GM23248 (cell line): ENCODE results near the gene ANKRD31. TPM values are rescaled to one million over a fixed set of nuclear protein-coding genes. Genes with fewer than 3 reads are reported as not detected.
"Not testable (repeated sequence)": the region's sequence is repeated elsewhere in the genome, so short reads cannot be mapped to it uniquely, and the experiment has no call there.

Source experiments
- DNase-seq: peaks from one replicate; pipeline ENCODE4 v3.0.0-alpha.2; 2015
- H2AFZ ChIP-seq: fragments of 200-600 bp; sonication (generic); 2 replicates; pipeline ENCODE4 v1.6.1; 2016; ENCODE audit warnings: antibody characterized with exemption
- H3F3A ChIP-seq: fragments of 200-600 bp; sonication (generic); 2 replicates; pipeline ENCODE4 v1.6.1; 2016; ENCODE audit warnings: mild to moderate bottlenecking, antibody characterized with exemption, mixed run types; ENCODE audit not compliant: insufficient read depth
- H3K27ac ChIP-seq: fragments of 200-600 bp; sonication (generic); 2 replicates; pipeline ENCODE4 v1.5.1; 2016; ENCODE audit warnings: mild to moderate bottlenecking
- H3K27me3 ChIP-seq: fragments of 200-600 bp; sonication (generic); replicated peaks from 2 replicates; pipeline ENCODE4 v1.6.1; 2016; ENCODE audit warnings: mild to moderate bottlenecking; ENCODE audit not compliant: insufficient read depth
- H3K36me3 ChIP-seq: fragments of 200-600 bp; sonication (generic); 2 replicates; pipeline ENCODE4 v1.6.1; 2016; ENCODE audit warnings: low read depth, mild to moderate bottlenecking
- H3K4me1 ChIP-seq: fragments of 200-600 bp; sonication (generic); 2 replicates; pipeline ENCODE4 v1.6.1; 2016; ENCODE audit warnings: mild to moderate bottlenecking; ENCODE audit not compliant: insufficient read depth
- H3K4me2 ChIP-seq: fragments of 200-600 bp; sonication (generic); one replicate; pipeline ENCODE4 v1.6.1; 2016; ENCODE audit warnings: mild to moderate bottlenecking; ENCODE audit not compliant: unreplicated experiment
- H3K4me3 ChIP-seq: fragments of 200-600 bp; sonication (generic); 2 replicates; pipeline ENCODE4 v1.5.1; 2016; ENCODE audit warnings: mild to moderate bottlenecking
- H3K79me2 ChIP-seq: fragments of 200-600 bp; sonication (generic); 2 replicates; pipeline ENCODE4 v1.6.1; 2016; ENCODE audit warnings: mild to moderate bottlenecking; ENCODE audit not compliant: insufficient read depth
- H3K9ac ChIP-seq: fragments of 200-600 bp; sonication (generic); 2 replicates; pipeline ENCODE4 v1.6.1; 2016; ENCODE audit warnings: mild to moderate bottlenecking
- H3K9me2 ChIP-seq: fragments of 200-600 bp; sonication (generic); 2 replicates; pipeline ENCODE4 v1.6.1; 2016; ENCODE audit warnings: mixed run types, mild to moderate bottlenecking, moderate library complexity; ENCODE audit not compliant: insufficient read depth
- H3K9me3 ChIP-seq: fragments of 200-600 bp; sonication (generic); one replicate; pipeline ENCODE4 v1.6.1; 2017; ENCODE audit warnings: low read depth
- H4K20me1 ChIP-seq: fragments of 200-600 bp; sonication (generic); 2 replicates; pipeline ENCODE4 v1.6.0; 2016; ENCODE audit not compliant: insufficient read depth
- EZH2 ChIP-seq: fragments of 200-600 bp; sonication (generic); IDR thresholded peaks from 2 replicates; pipeline ENCODE4 v1.6.1; 2018; ENCODE audit warnings: antibody characterized with exemption, mild to moderate bottlenecking; ENCODE audit not compliant: insufficient read depth, poor library complexity, severe bottlenecking
- EZH2phosphoT487 ChIP-seq: fragments of 200-600 bp; sonication (generic); IDR thresholded peaks from 2 replicates; pipeline ENCODE4 v1.6.1; 2018; ENCODE audit warnings: antibody characterized with exemption, moderate library complexity, mild to moderate bottlenecking, low read depth; ENCODE audit not compliant: insufficient read depth
- WGBS, 2 experiments: methylation state at CpG; one replicate each; pipeline ENCODE4 v1.1.6; 2015 to 2017; ENCODE audit warnings: low lambda C conversion rate in 2 of 2, low coverage in 1 of 2; ENCODE audit errors: missing lambda C conversion rate in 2 of 2; 5-methylcytosine and 5-hydroxymethylcytosine counted together
- in situ Hi-C: fragments of 300-500 bp; cut with MboI; formaldehyde crosslinking; loops from 2 replicates; pipeline ENCODE4 v1.15.0; 2020
- polyA plus RNA-seq: library from polyadenylated mRNA; unstranded; fragments of >200 nt; fragmentation: Nextera tagmentation; extraction: Ambion mirVana; gene quantifications from 2 replicates; pipeline ENCODE4 v1.2.1, GENCODE V29; 2016
- total RNA-seq: library from RNA; depleted of rRNA; stranded (reverse); fragments of >200 nt; shearing (Covaris generic); gene quantifications from 2 replicates; pipeline ENCODE4 v1.2.3, GENCODE V29; 2014

The ANKRD31 gene
- total and polyA plus RNA-seq, 2 experiments from 2014 or later: not detected

- Histone ChIP-seq H3F3A (no peaks in the 10 kb centered on the region), H3K9me3 (no peaks in the 10 kb centered on the region), H2AFZ (no peak overlapping the region), H3K79me2 (no peaks in the 10 kb centered on the region), H3K4me3 (no peak overlapping the region), H4K20me1 (no peaks in the 10 kb centered on the region), H3K4me2 (no peak overlapping the region), H3K27me3 (no peaks in the 10 kb centered on the region), H3K9me2 (no peaks in the 10 kb centered on the region), H3K4me1 (no peaks in the 10 kb centered on the region), H3K27ac (no peak overlapping the region), H3K36me3 (no peaks in the 10 kb centered on the region), H3K9ac (no peak overlapping the region)
- TF ChIP-seq EZH2 (no peak), EZH2phosphoT487 (no peak)
- in situ Hi-C loops: no loop called here
- DNase-seq: peak; percentile 8
- WGBS, 2 experiments: 37 to 38% methylated on average over 2 of the region's 2 CpGs
Measured at GRCh38 chr5:75169516-75169915, 67.2 kb downstream of the ANKRD31 start.

GRCh38 chr5:75168026-75168735 is 68.5 kb downstream of the ANKRD31 start:
- Histone ChIP-seq H3K9me3 (no peaks in the 10 kb centered on the region), H3K27me3 (no peaks in the 10 kb centered on the region), H3K36me3 (no peaks in the 10 kb centered on the region), H3K27ac (no peak overlapping the region), H3K9ac (no peak overlapping the region), H4K20me1 (no peaks in the 10 kb centered on the region), H3K4me2 (no peak overlapping the region), H2AFZ (no peak overlapping the region), H3K79me2 (no peaks in the 10 kb centered on the region), H3K9me2 (no peaks in the 10 kb centered on the region), H3F3A (no peaks in the 10 kb centered on the region), H3K4me3 (no peak overlapping the region), H3K4me1 (no peaks in the 10 kb centered on the region)
- TF ChIP-seq EZH2: no peak
- in situ Hi-C loops: no loop called here
- DNase-seq: no peak
- 76% methylated on average over 2 of the region's 2 CpGs for WGBS, 2 experiments

- Histone ChIP-seq H3K9me3 (no peaks in the 10 kb centered on the region), H3F3A (no peaks in the 10 kb centered on the region), H3K4me3 (no peak overlapping the region), H3K9me2 (no peaks in the 10 kb centered on the region), H3K4me1 (no peaks in the 10 kb centered on the region), H3K4me2 (no peak overlapping the region), H2AFZ (no peak overlapping the region), H3K79me2 (no peaks in the 10 kb centered on the region), H4K20me1 (no peaks in the 10 kb centered on the region), H3K9ac (no peak overlapping the region), H3K27ac (no peak overlapping the region), H3K27me3 (no peaks in the 10 kb centered on the region), H3K36me3 (no peaks in the 10 kb centered on the region)
- peak; percentile 17 for DNase-seq
- no peak for TF ChIP-seq EZH2phosphoT487
- TF ChIP-seq EZH2: no peak
- in situ Hi-C loops: no loop called here
Measured at GRCh38 chr5:75167345-75167744, 69.3 kb downstream of the ANKRD31 start.

GRCh38 chr5:75161508-75161907 is 75.2 kb downstream of the ANKRD31 start:
- not testable (repeated sequence) for DNase-seq
- 55 to 56% methylated on average over 3 of the region's 3 CpGs for WGBS, 2 experiments

GRCh38 chr5:75156585-75156984 is 80.1 kb downstream of the ANKRD31 start:
- Histone ChIP-seq H3K79me2 (no peaks in the 10 kb centered on the region), H3K4me1 (no peaks in the 10 kb centered on the region), H3K9me2 (no peaks in the 10 kb centered on the region), H3F3A (no peaks in the 10 kb centered on the region), H2AFZ (no peak overlapping the region), H3K27me3 (no peaks in the 10 kb centered on the region), H4K20me1 (no peaks in the 10 kb centered on the region), H3K9ac (no peak overlapping the region), H3K27ac (no peak overlapping the region), H3K9me3 (no peaks in the 10 kb centered on the region), H3K4me3 (no peak overlapping the region), H3K36me3 (no peaks in the 10 kb centered on the region), H3K4me2 (no peak overlapping the region)
- in situ Hi-C loops: no loop called here
- DNase-seq: peak; percentile 10
- TF ChIP-seq EZH2phosphoT487 (no peak), EZH2 (no peak)

More at GRCh38 chr5:75161508-75161907, 75.2 kb downstream of the ANKRD31 start:
- H2AFZ ChIP-seq, H3K27ac ChIP-seq, H3K9me3 ChIP-seq, H3K9me2 ChIP-seq, H3K79me2 ChIP-seq, H4K20me1 ChIP-seq, H3K27me3 ChIP-seq, H3F3A ChIP-seq, H3K36me3 ChIP-seq, H3K4me3 ChIP-seq, H3K4me2 ChIP-seq, H3K4me1 ChIP-seq, H3K9ac ChIP-seq, in situ Hi-C loops: not testable (repeated sequence)
